Spleen (tissue), 11 donors: ENCODE data around the gene ACOT11. TPM values are rescaled to one million over a fixed set of nuclear protein-coding genes. Genes with fewer than 3 reads are reported as not detected.

Experiments used
- DNase-seq: peaks from one replicate; pipeline ENCODE4 v3.0.0-alpha.2; 2020
- H3K27ac ChIP-seq, 8 donors: fragments of 200-600 bp; sonication (generic) in 7 of 8; 1 replicate in 4 of 8; 2 replicates in 4 of 8; pipeline versions ENCODE4 v1.5.0 to v1.8.0; 2016 to 2021; ENCODE audit warnings: inconsistent platforms in 4 of 8, mild to moderate bottlenecking in 4 of 8, moderate library complexity in 1 of 8
- H3K27me3 ChIP-seq, 7 donors: fragments of 200-600 bp; sonication (generic) in 6 of 7; replicated peaks in 1 of 7; 1 replicate in 4 of 7; 2 replicates in 3 of 7; pipeline versions ENCODE4 v1.5.0 to v1.8.0; 2016 to 2021; ENCODE audit warnings: inconsistent platforms in 3 of 7, mild to moderate bottlenecking in 1 of 7
- H3K36me3 ChIP-seq, 6 donors: fragments of 200-600 bp; sonication (generic) in 5 of 6; 1 replicate in 4 of 6; 2 replicates in 2 of 6; pipeline versions ENCODE4 v1.5.0 to v1.8.0; 2016 to 2021; ENCODE audit warnings: inconsistent platforms in 2 of 6
- H3K4me1 ChIP-seq, 6 donors: fragments of 200-600 bp; sonication (generic) in 5 of 6; 1 replicate in 3 of 6; 2 replicates in 3 of 6; pipeline versions ENCODE4 v1.5.0 to v1.8.0; 2016 to 2021; ENCODE audit warnings: inconsistent platforms in 3 of 6
- H3K4me3 ChIP-seq, 8 donors: fragments of 200-600 bp; sonication (generic) in 7 of 8; 1 replicate in 4 of 8; 2 replicates in 4 of 8; pipeline versions ENCODE4 v1.5.0 to v1.8.0; 2016 to 2021; ENCODE audit warnings: inconsistent platforms in 4 of 8, mild to moderate bottlenecking in 4 of 8, moderate library complexity in 2 of 8
- H3K9me3 ChIP-seq, 8 donors: fragments of 200-600 bp; sonication (generic) in 7 of 8; 1 replicate in 4 of 8; 2 replicates in 4 of 8; pipeline versions ENCODE4 v1.5.0 to v1.8.0; 2016 to 2021; ENCODE audit warnings: inconsistent platforms in 4 of 8
- POLR2A ChIP-seq, 3 donors: fragments of 450-650 bp; IDR thresholded peaks; one replicate each; pipeline ENCODE4 v1.5.1; 2017; ENCODE audit warnings: antibody characterized with exemption in 3 of 3, mild to moderate bottlenecking in 1 of 3
- POLR2AphosphoS5 ChIP-seq, 3 donors: sonication (generic); formaldehyde crosslinking; IDR thresholded peaks; one replicate each; pipeline ENCODE4 v1.5.1; 2017; ENCODE audit warnings: antibody characterized with exemption in 3 of 3
- WGBS, 5 donors: extraction: QIAGEN DNeasy Blood & Tissue Kit in 3 of 5; methylation state at CpG; one replicate each; pipeline versions ENCODE4 v1.1.5 to v1.1.7; 2013 to 2018; 5-methylcytosine and 5-hydroxymethylcytosine counted together
- intact Hi-C: fragments of 100-400 bp; cut with DNase I; formaldehyde crosslinking; loops from one replicate; pipeline ENCODE4 v1.15.0; 2023; ENCODE audit warnings: low total_unique reads
- polyA plus RNA-seq, 3 donors: library from polyadenylated mRNA; stranded (reverse); fragments of 200-250 nt; gene quantifications; one replicate each; pipeline ENCODE4 v1.2.1, GENCODE V29; 2013
- total RNA-seq, 7 donors: library from RNA; depleted of rRNA in 3 of 7; stranded (reverse); fragments of >200 nt in 3 of 7; fragmentation: NEBNext Ultra II Directional in 4 of 7; extraction: Animal tissue kit (Norgen Biotek cat#: 25700) in 4 of 7; gene quantifications; one replicate each; pipeline versions ENCODE4 v1.1.0 to v1.2.1, GENCODE V29; 2016 to 2021
- TF ChIP-seq, protein P1 (sequence below), 11 experiments: fragments of 200-600 bp in 7 of 11; fragments of 450-650 bp in 4 of 11; sonication (generic) in 4 of 11; IDR thresholded peaks in 8 of 11; conservative IDR thresholded peaks in 3 of 11; 1 replicate in 7 of 11; 2 replicates in 4 of 11; pipeline versions ENCODE4 v1.4.0 to v1.8.0; 2016 to 2021; ENCODE audit warnings: antibody characterized with exemption in 11 of 11, inconsistent platforms in 4 of 11, mild to moderate bottlenecking in 1 of 11
- donor health status: healthy with polysubstance abuse.
- donor health status: DM: no; HTN: no; CAD: no; lungs with moderate emphysema.
- donor health status: DM: no; HTN: no; CAD: no.
- donor health status: Bipolar disorder and iron deficiency.
- donor health status: healthy.
- donor health status: DM: no; HTN: no; CAD: no.
- donor health status: DM: yes; HTN: yes; CAD: no.

The ACOT11 gene
- total and polyA plus RNA-seq, 10 donors: 0.30 to 3.2 (median 2.1) TPM

- WGBS, 5 donors: 91 to 95% (median 93%) methylated on average over 11 to 13 of the region's 13 CpGs
- TF ChIP-seq POLR2A (IDR thresholded peaks at IDR 0.05) (no peak), POLR2AphosphoS5 (IDR thresholded peaks at IDR 0.05) (no peak)
- TF ChIP-seq, protein P1, sequence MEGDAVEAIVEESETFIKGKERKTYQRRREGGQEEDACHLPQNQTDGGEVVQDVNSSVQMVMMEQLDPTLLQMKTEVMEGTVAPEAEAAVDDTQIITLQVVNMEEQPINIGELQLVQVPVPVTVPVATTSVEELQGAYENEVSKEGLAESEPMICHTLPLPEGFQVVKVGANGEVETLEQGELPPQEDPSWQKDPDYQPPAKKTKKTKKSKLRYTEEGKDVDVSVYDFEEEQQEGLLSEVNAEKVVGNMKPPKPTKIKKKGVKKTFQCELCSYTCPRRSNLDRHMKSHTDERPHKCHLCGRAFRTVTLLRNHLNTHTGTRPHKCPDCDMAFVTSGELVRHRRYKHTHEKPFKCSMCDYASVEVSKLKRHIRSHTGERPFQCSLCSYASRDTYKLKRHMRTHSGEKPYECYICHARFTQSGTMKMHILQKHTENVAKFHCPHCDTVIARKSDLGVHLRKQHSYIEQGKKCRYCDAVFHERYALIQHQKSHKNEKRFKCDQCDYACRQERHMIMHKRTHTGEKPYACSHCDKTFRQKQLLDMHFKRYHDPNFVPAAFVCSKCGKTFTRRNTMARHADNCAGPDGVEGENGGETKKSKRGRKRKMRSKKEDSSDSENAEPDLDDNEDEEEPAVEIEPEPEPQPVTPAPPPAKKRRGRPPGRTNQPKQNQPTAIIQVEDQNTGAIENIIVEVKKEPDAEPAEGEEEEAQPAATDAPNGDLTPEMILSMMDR (IDR thresholded peaks at IDR 0.05 in 8 of 11, conservative IDR thresholded peaks at IDR 0.05 in 3 of 11): no peak
- no peak overlapping the region for H3K4me3 ChIP-seq
- peak; percentile 59 for DNase-seq
- H3K36me3 ChIP-seq: peaks cover 0 to 9% (median 0%) of the 10 kb centered on the region in 6 donors
- intact Hi-C loops: no loop called here
- no peaks in the 10 kb centered on the region for H3K27me3 ChIP-seq
- peaks cover 0 to 1% (median 0%) of the 10 kb centered on the region in 6 donors for H3K4me1 ChIP-seq
- H3K27ac ChIP-seq: no peak overlapping the region
- no peaks in the 10 kb centered on the region for H3K9me3 ChIP-seq
Measured at GRCh38 chr1:54599211-54599823, 51.3 kb downstream of the ACOT11 start.

DNA sequence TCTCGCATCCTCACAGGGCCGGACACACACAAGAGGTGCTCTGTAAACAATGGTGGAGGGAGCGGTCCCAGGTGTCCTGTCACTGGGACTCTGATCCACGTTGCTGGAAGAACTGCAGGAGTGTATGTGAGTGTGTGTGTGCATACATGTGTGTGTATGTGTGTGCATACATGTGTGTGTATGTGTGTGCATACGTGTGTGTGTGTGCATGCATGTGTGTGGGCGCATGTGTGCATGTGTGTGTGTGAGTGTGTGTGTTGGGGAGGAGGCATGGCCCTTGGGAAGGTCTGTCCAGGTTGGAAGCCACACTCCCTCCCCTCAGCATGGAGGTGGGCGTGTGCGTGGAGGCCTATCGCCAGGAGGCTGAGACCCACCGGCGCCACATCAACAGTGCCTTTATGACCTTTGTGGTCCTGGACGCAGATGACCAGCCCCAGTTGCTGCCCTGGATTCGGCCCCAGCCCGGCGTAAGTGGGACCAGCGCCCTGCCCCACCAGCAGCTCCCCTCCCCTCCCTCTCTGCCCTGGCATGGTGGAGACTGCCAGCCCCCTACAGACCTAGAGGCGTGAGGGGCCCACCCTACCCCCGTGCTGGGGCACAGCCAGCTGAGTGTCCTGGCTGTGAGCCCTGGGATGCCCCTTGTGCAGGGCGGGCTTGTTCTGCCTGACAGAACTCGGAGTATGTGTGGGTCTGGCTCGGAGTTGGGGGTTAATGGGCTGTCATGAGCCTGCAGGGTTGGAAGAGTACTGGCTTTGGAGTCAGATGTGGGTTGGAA, 53.1 kb downstream of the ACOT11 start:
- H3K9me3 ChIP-seq: no peaks in the 10 kb centered on the region
- no peak overlapping the region for H3K4me3 ChIP-seq
- peak; percentile 68 for DNase-seq
- TF ChIP-seq, protein P1 (IDR thresholded peaks at IDR 0.05 in 8 of 11, conservative IDR thresholded peaks at IDR 0.05 in 3 of 11): no peak
- no peak for TF ChIP-seq POLR2A (IDR thresholded peaks at IDR 0.05)
- TF ChIP-seq POLR2AphosphoS5 (IDR thresholded peaks at IDR 0.05): no peak
- WGBS, 5 donors: 85 to 91% (median 89%) methylated on average over 14 to 21 of the region's 21 CpGs
- no peaks in the 10 kb centered on the region for H3K27me3 ChIP-seq
- H3K27ac ChIP-seq: no peak overlapping the region
- H3K36me3 ChIP-seq: peaks cover 0 to 5% (median 0%) of the 10 kb centered on the region in 6 donors
- H3K4me1 ChIP-seq: peaks cover 0 to 9% (median 2%) of the 10 kb centered on the region in 6 donors
- intact Hi-C loops: no loop called here

GRCh38 chr1:54601730-54602129, 53.7 kb downstream of the ACOT11 start:
- no peak overlapping the region for H3K27ac ChIP-seq
- WGBS, 5 donors: 81 to 88% (median 84%) methylated on average over 8 to 10 of the region's 10 CpGs
- no peaks in the 10 kb centered on the region for H3K27me3 ChIP-seq
- H3K36me3 ChIP-seq: peaks cover 0 to 5% (median 0%) of the 10 kb centered on the region in 6 donors
- peak; percentile 60 for DNase-seq
- peaks cover 0 to 9% (median 2%) of the 10 kb centered on the region in 6 donors for H3K4me1 ChIP-seq
- H3K9me3 ChIP-seq: no peaks in the 10 kb centered on the region
- no peak overlapping the region for H3K4me3 ChIP-seq
- intact Hi-C loops: no loop called here
- TF ChIP-seq POLR2A (IDR thresholded peaks at IDR 0.05) (no peak), POLR2AphosphoS5 (IDR thresholded peaks at IDR 0.05) (no peak)
- TF ChIP-seq, protein P1 (IDR thresholded peaks at IDR 0.05 in 8 of 11, conservative IDR thresholded peaks at IDR 0.05 in 3 of 11): no peak

GRCh38 chr1:54602554-54602953, 54.5 kb downstream of the ACOT11 start:
- WGBS, 5 donors: 88 to 97% (median 92%) methylated on average over 12 to 18 of the region's 18 CpGs
- H3K9me3 ChIP-seq: no peaks in the 10 kb centered on the region
- no peaks in the 10 kb centered on the region for H3K36me3 ChIP-seq
- intact Hi-C loops: no loop called here
- no peak for TF ChIP-seq POLR2AphosphoS5 (IDR thresholded peaks at IDR 0.05)
- TF ChIP-seq POLR2A (IDR thresholded peaks at IDR 0.05): no peak
- TF ChIP-seq, protein P1 (IDR thresholded peaks at IDR 0.05 in 8 of 11, conservative IDR thresholded peaks at IDR 0.05 in 3 of 11): no peak
- H3K4me1 ChIP-seq: peaks cover 0 to 9% (median 2%) of the 10 kb centered on the region in 6 donors
- no peak overlapping the region for H3K27ac ChIP-seq
- no peak overlapping the region for H3K4me3 ChIP-seq
- H3K27me3 ChIP-seq: no peaks in the 10 kb centered on the region
- no peak for DNase-seq
